GM23338 (cell line): Measurements from ENCODE around the gene RBMY1A1. TPM values are rescaled to one million over a fixed set of nuclear protein-coding genes. Genes with fewer than 3 reads are reported as not detected.
"Not testable (repeated sequence)": the region's sequence is repeated elsewhere in the genome, so short reads cannot be mapped to it uniquely, and the experiment has no call there.

Source experiments
- ATAC-seq: fragments of 200-7000 bp; cut with Tn5 transposase; 3 replicates; pipeline ENCODE4 v1.9.1; 2020
- DNase-seq: peaks from one replicate; pipeline ENCODE4 v3.0.0-alpha.2; 2015; ENCODE audit warnings: low spot score
- H2AFZ ChIP-seq: fragments of 200-600 bp; sonication (generic); 2 replicates; pipeline ENCODE4 v1.8.0; 2016; ENCODE audit warnings: antibody characterized with exemption, mild to moderate bottlenecking, moderate library complexity
- H3F3A ChIP-seq: fragments of 200-600 bp; sonication (generic); replicated peaks from 2 replicates; pipeline ENCODE4 v1.8.0; 2017; ENCODE audit warnings: antibody characterized with exemption, mixed run types, low read depth
- H3K27ac ChIP-seq: fragments of 200-600 bp; sonication (generic); 2 replicates; pipeline ENCODE4 v1.6.1; 2016; ENCODE audit warnings: low read depth
- H3K27me3 ChIP-seq: fragments of 200-600 bp; sonication (generic); 2 replicates; pipeline ENCODE4 v1.8.0; 2016; ENCODE audit warnings: mild to moderate bottlenecking, mixed run types, moderate library complexity; ENCODE audit not compliant: insufficient read depth
- H3K36me3 ChIP-seq: fragments of 200-600 bp; sonication (generic); 2 replicates; pipeline ENCODE4 v1.8.0; 2016; ENCODE audit warnings: mild to moderate bottlenecking; ENCODE audit not compliant: insufficient read depth
- H3K4me1 ChIP-seq: fragments of 200-600 bp; sonication (generic); 2 replicates; pipeline ENCODE4 v1.8.0; 2016; ENCODE audit warnings: mild to moderate bottlenecking, moderate library complexity; ENCODE audit not compliant: insufficient read depth
- H3K4me2 ChIP-seq: fragments of 200-600 bp; sonication (generic); 2 replicates; pipeline ENCODE4 v1.7.1; 2017; ENCODE audit warnings: mixed run types
- H3K4me3 ChIP-seq: fragments of 200-600 bp; sonication (generic); 2 replicates; pipeline ENCODE4 v1.6.1; 2016; ENCODE audit warnings: mixed run types
- H3K79me2 ChIP-seq: fragments of 200-600 bp; sonication (generic); replicated peaks from 2 replicates; pipeline ENCODE4 v1.8.0; 2017; ENCODE audit warnings: mild to moderate bottlenecking; ENCODE audit not compliant: insufficient read depth
- H3K9me2 ChIP-seq: fragments of 200-600 bp; sonication (generic); 2 replicates; pipeline ENCODE4 v1.8.0; 2017; ENCODE audit not compliant: insufficient read depth
- H4K20me1 ChIP-seq: fragments of 200-600 bp; sonication (generic); replicated peaks from 2 replicates; pipeline ENCODE4 v1.8.0; 2017; ENCODE audit warnings: mild to moderate bottlenecking; ENCODE audit not compliant: insufficient read depth
- H3K27ac Mint-ChIP-seq: 2 replicates; pipeline ENCODE4 v1.8.0; 2020; ENCODE audit warnings: inconsistent platforms, mild to moderate bottlenecking, moderate library complexity, mixed read lengths
- H3K27me3 Mint-ChIP-seq: 3 replicates; pipeline ENCODE4 v1.8.0; 2022; ENCODE audit warnings: low read depth, mild to moderate bottlenecking, moderate library complexity, mixed read lengths, inconsistent platforms; ENCODE audit not compliant: insufficient read depth, poor library complexity
- H3K36me3 Mint-ChIP-seq: 3 replicates; pipeline ENCODE4 v1.8.0; 2021; ENCODE audit warnings: low read depth, mild to moderate bottlenecking, inconsistent platforms, moderate library complexity, mixed read lengths
- H3K4me1 Mint-ChIP-seq: 3 replicates; pipeline ENCODE4 v1.8.0; 2020; ENCODE audit warnings: mild to moderate bottlenecking, inconsistent platforms, mixed read lengths
- H3K4me3 Mint-ChIP-seq: 3 replicates; pipeline ENCODE4 v1.8.0; 2021; ENCODE audit warnings: moderate library complexity, mild to moderate bottlenecking, inconsistent platforms, mixed read lengths
- H3K9me3 Mint-ChIP-seq: 3 replicates; pipeline ENCODE4 v1.8.0; 2020; ENCODE audit warnings: moderate library complexity, mild to moderate bottlenecking, inconsistent platforms, mixed read lengths
- CTCF ChIP-seq, 2 experiments: fragments of 200-600 bp in 1 of 2; sonication (generic) in 1 of 2; conservative IDR thresholded peaks; 2 replicates each; pipeline versions ENCODE4 v1.5.1 to v1.6.1; 2016 to 2017; ENCODE audit warnings: antibody characterized with exemption in 2 of 2, low read depth in 2 of 2, mild to moderate bottlenecking in 2 of 2, moderate library complexity in 1 of 2
- ETS1 ChIP-seq: IDR thresholded peaks from 2 replicates; pipeline ENCODE4 v1.6.1; 2016; ENCODE audit warnings: antibody characterized with exemption
- NANOG ChIP-seq: IDR thresholded peaks from 2 replicates; pipeline ENCODE4 v1.6.1; 2016; ENCODE audit warnings: antibody characterized with exemption, borderline replicate concordance
- ZNF114 ChIP-seq: fragments of 250-450 bp; sonication (Bioruptor Pico); IDR thresholded peaks from 2 replicates; pipeline ENCODE4 v1.5.0; 2020; ENCODE audit warnings: mild to moderate bottlenecking, moderate library complexity
- ZNF462 ChIP-seq: fragments of 250-450 bp; sonication (Bioruptor Pico); IDR thresholded peaks from 2 replicates; pipeline ENCODE4 v1.5.0; 2020; ENCODE audit warnings: mild to moderate bottlenecking, moderate library complexity
- polyA plus RNA-seq: library from polyadenylated mRNA; unstranded; fragments of >200 nt; fragmentation: Nextera tagmentation; extraction: Ambion mirVana; gene quantifications from 2 replicates; pipeline ENCODE4 v1.2.1, GENCODE V29; 2016
- total RNA-seq: library from RNA; depleted of rRNA; stranded (reverse); fragments of >200 nt; shearing (Covaris generic); gene quantifications from 2 replicates; pipeline ENCODE4 v1.2.3, GENCODE V29; 2014

Gene RBMY1A1
- total and polyA plus RNA-seq, 2 experiments from 2014 or later: not detected

DNA sequence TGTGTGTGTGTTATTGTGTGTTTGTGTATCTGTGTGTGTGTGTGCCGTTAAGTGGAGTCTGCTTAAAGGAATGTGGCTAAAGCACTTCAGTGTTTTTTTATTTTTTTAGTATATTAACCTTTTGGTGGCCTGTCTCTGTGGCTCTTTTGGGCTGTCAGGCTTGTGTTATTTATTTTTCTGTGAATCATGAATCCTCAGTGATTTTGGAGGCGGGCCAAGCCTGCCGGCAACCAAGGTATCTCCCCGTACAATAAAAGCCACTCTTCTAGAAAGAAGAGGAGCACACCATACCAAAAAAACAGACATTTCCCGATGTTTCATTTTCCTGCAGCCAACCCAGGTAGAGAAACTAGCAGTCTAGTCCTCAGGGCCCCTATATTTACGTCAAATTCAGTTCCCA is 57.4 kb downstream of the RBMY1A1 start:
- Mint-ChIP-seq H3K36me3 (peaks cover 3% of the 10 kb centered on the region; the same call in 1 of the 3 replicates), H3K27me3 (no peaks in the 10 kb centered on the region), H3K4me1 (no peaks in the 10 kb centered on the region), H3K4me3 (no peak overlapping the region), H3K9me3 (peaks cover 83% of the 10 kb centered on the region), H3K27ac (no peak overlapping the region)
- Histone ChIP-seq H3K9me2 (no peaks in the 10 kb centered on the region), H3K4me3 (no peak overlapping the region), H4K20me1 (no peaks in the 10 kb centered on the region), H3K79me2 (no peaks in the 10 kb centered on the region), H3F3A (no peaks in the 10 kb centered on the region), H3K36me3 (no peaks in the 10 kb centered on the region), H3K4me2 (no peak overlapping the region), H3K27me3 (no peaks in the 10 kb centered on the region), H3K4me1 (no peaks in the 10 kb centered on the region), H3K27ac (no peak overlapping the region), H2AFZ (no peak overlapping the region)
- no peak for ATAC-seq
- TF ChIP-seq NANOG (no peak), CTCF (conservative IDR thresholded peaks at IDR 0.05; ENCODE audit: low read depth in 2 of 2) (no peak), ZNF114 (CRISPR knock-in tag) (no peak), ETS1 (no peak), ZNF462 (CRISPR knock-in tag) (no peak)
- DNase-seq: no peak

GRCh38 chrY:21596287-21596686 is 61.6 kb downstream of the RBMY1A1 start:
- H4K20me1 ChIP-seq, H3K9me2 ChIP-seq, DNase-seq, H3F3A ChIP-seq, H3K4me3 ChIP-seq, H3K4me1 ChIP-seq, H3K79me2 ChIP-seq, H3K27ac ChIP-seq, H3K27me3 ChIP-seq, H3K36me3 Mint-ChIP-seq, H2AFZ ChIP-seq, H3K27ac Mint-ChIP-seq, H3K27me3 Mint-ChIP-seq, ATAC-seq, H3K4me2 ChIP-seq, H3K4me1 Mint-ChIP-seq, H3K36me3 ChIP-seq, H3K4me3 Mint-ChIP-seq: not testable (repeated sequence)
- peaks cover 87% of the 10 kb centered on the region for H3K9me3 Mint-ChIP-seq
